Measurements from ENCODE around the gene ADGRL4. TPM values are rescaled to one million over a fixed set of nuclear protein-coding genes. Genes with fewer than 3 reads are reported as not detected.

The ADGRL4 gene
- total RNA-seq, 1 experiment from 2014 or later, result 0.10 TPM

DNA sequence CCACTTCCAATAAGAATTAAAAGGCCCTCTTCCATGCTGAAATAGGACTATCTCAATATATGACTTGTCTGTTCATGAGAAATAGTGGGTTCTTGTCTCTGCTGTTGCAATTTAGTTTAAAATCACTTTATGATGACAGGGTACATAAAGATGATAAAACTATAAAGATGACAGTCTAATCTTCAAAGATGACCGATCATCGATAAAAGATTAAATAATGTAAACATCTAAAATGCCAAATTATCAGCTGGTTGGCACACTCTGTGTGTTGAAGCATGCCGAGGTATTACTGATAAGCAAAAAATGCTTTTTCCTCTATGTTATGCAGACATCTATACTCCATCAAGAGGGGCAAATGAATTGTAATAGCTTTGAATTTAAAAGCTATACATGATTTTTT lies 89.5 kb downstream of the ADGRL4 start:
- Histone ChIP-seq H3K9ac (ENCODE audit: low read length) (no peak overlapping the region), H3K36me3 (ENCODE audit: control insufficient read depth in 1 of 2, insufficient read depth in 2 of 2, low read length in 2 of 2) (no peaks in the 10 kb centered on the region), H3K4me1 (ENCODE audit: control insufficient read depth in 1 of 2, insufficient read depth in 2 of 2, low read length in 2 of 2) (no peaks in the 10 kb centered on the region), H3K79me2 (ENCODE audit: insufficient read depth, low read length) (no peaks in the 10 kb centered on the region), H3K27ac (ENCODE audit: low read depth, low read length) (no peak overlapping the region), H3K4me3 (replicated peaks in 1 of 2; ENCODE audit: low read depth in 1 of 2, low read length in 2 of 2) (no peak overlapping the region), H3K4me2 (ENCODE audit: low read length) (no peak overlapping the region), H4K20me1 (ENCODE audit: insufficient read depth) (no peaks in the 10 kb centered on the region), H3K27me3 (ENCODE audit: insufficient read depth, low read length) (no peaks in the 10 kb centered on the region), H3K9me2 (ENCODE audit: insufficient read depth) (no peaks in the 10 kb centered on the region), H2AFZ (ENCODE audit: low read depth, low read length, poor library complexity, severe bottlenecking) (no peak overlapping the region), H3K9me3 (ENCODE audit: control insufficient read depth in 1 of 2, insufficient read depth in 1 of 2, low read depth in 1 of 2, low read length in 2 of 2) (no peaks in the 10 kb centered on the region)
- POLR2A ChIA-PET, result no interaction called here
- RAD21 ChIA-PET (ENCODE audit: low non-redundant PET in 1 of 2, low total read pairs in 2 of 2, uncharacterized antibody in 2 of 2, unreplicated experiment in 2 of 2), result no interaction called here
- ATAC-seq (no peak), DNase-seq (ENCODE audit: low read depth, low spot score) (no peak)
- intact Hi-C loops (cut with micrococcal nuclease), result no loop called here
- BruUV-seq (replicated peaks), result no TSS peak
- TF ChIP-seq SIN3A (IDR thresholded peaks at IDR 0.05; ENCODE audit: low read depth) (no peak), EZH2phosphoT487 (IDR thresholded peaks at IDR 0.05; ENCODE audit: borderline replicate concordance) (no peak), ZBTB33 (IDR thresholded peaks at IDR 0.05; ENCODE audit: extremely low read depth, insufficient replicate concordance, low read length) (no peak), EGR1 (IDR thresholded peaks at IDR 0.05; ENCODE audit: low read depth) (no peak), YY1 (IDR thresholded peaks at IDR 0.05; ENCODE audit: extremely low read depth, insufficient replicate concordance, low read depth, low read length) (no peak), RAD21 (IDR thresholded peaks at IDR 0.05; ENCODE audit: low read depth) (no peak), ELF1 (IDR thresholded peaks at IDR 0.05; ENCODE audit: borderline replicate concordance, low read depth) (no peak)
- CTCF ChIA-PET, result no interaction called here

GRCh38 chr1:78913950-78914349 lies 92.6 kb downstream of the ADGRL4 start:
- no peak overlapping the region for H3K4me2 ChIP-seq (ENCODE audit: low read length)
- H3K36me3 ChIP-seq (ENCODE audit: control insufficient read depth in 1 of 2, insufficient read depth in 2 of 2, low read length in 2 of 2), result no peaks in the 10 kb centered on the region
- no peaks in the 10 kb centered on the region for H3K4me1 ChIP-seq (ENCODE audit: control insufficient read depth in 1 of 2, insufficient read depth in 2 of 2, low read length in 2 of 2)
- no peaks in the 10 kb centered on the region for H3K9me2 ChIP-seq (ENCODE audit: insufficient read depth)
- ChIA-PET CTCF (no interaction called here), POLR2A (no interaction called here), RAD21 (ENCODE audit: low non-redundant PET in 1 of 2, low total read pairs in 2 of 2, uncharacterized antibody in 2 of 2, unreplicated experiment in 2 of 2) (no interaction called here)
- intact Hi-C loops (cut with micrococcal nuclease), result no loop called here
- H4K20me1 ChIP-seq (ENCODE audit: insufficient read depth), result no peaks in the 10 kb centered on the region
- no peak overlapping the region for H3K4me3 ChIP-seq (replicated peaks in 1 of 2; ENCODE audit: low read depth in 1 of 2, low read length in 2 of 2)
- no peak overlapping the region for H2AFZ ChIP-seq (ENCODE audit: low read depth, low read length, poor library complexity, severe bottlenecking)
- H3K9ac ChIP-seq (ENCODE audit: low read length), result no peak overlapping the region
- TF ChIP-seq, protein P1, sequence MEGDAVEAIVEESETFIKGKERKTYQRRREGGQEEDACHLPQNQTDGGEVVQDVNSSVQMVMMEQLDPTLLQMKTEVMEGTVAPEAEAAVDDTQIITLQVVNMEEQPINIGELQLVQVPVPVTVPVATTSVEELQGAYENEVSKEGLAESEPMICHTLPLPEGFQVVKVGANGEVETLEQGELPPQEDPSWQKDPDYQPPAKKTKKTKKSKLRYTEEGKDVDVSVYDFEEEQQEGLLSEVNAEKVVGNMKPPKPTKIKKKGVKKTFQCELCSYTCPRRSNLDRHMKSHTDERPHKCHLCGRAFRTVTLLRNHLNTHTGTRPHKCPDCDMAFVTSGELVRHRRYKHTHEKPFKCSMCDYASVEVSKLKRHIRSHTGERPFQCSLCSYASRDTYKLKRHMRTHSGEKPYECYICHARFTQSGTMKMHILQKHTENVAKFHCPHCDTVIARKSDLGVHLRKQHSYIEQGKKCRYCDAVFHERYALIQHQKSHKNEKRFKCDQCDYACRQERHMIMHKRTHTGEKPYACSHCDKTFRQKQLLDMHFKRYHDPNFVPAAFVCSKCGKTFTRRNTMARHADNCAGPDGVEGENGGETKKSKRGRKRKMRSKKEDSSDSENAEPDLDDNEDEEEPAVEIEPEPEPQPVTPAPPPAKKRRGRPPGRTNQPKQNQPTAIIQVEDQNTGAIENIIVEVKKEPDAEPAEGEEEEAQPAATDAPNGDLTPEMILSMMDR (IDR thresholded peaks at IDR 0.05 in 2 of 3, conservative IDR thresholded peaks at IDR 0.05 in 1 of 3; ENCODE audit: borderline replicate concordance in 1 of 3, insufficient read depth in 1 of 3, low read depth in 2 of 3, low read length in 2 of 3), result no peak
- TF ChIP-seq, protein P2, sequence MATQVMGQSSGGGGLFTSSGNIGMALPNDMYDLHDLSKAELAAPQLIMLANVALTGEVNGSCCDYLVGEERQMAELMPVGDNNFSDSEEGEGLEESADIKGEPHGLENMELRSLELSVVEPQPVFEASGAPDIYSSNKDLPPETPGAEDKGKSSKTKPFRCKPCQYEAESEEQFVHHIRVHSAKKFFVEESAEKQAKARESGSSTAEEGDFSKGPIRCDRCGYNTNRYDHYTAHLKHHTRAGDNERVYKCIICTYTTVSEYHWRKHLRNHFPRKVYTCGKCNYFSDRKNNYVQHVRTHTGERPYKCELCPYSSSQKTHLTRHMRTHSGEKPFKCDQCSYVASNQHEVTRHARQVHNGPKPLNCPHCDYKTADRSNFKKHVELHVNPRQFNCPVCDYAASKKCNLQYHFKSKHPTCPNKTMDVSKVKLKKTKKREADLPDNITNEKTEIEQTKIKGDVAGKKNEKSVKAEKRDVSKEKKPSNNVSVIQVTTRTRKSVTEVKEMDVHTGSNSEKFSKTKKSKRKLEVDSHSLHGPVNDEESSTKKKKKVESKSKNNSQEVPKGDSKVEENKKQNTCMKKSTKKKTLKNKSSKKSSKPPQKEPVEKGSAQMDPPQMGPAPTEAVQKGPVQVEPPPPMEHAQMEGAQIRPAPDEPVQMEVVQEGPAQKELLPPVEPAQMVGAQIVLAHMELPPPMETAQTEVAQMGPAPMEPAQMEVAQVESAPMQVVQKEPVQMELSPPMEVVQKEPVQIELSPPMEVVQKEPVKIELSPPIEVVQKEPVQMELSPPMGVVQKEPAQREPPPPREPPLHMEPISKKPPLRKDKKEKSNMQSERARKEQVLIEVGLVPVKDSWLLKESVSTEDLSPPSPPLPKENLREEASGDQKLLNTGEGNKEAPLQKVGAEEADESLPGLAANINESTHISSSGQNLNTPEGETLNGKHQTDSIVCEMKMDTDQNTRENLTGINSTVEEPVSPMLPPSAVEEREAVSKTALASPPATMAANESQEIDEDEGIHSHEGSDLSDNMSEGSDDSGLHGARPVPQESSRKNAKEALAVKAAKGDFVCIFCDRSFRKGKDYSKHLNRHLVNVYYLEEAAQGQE (IDR thresholded peaks at IDR 0.05; ENCODE audit: low read depth), result no peak
- TF ChIP-seq SP1 (IDR thresholded peaks at IDR 0.05; ENCODE audit: low read depth), result no peak
- no peaks in the 10 kb centered on the region for H3K9me3 ChIP-seq (ENCODE audit: control insufficient read depth in 1 of 2, insufficient read depth in 1 of 2, low read depth in 1 of 2, low read length in 2 of 2)
- BruUV-seq (replicated peaks), result no TSS peak
- DNase-seq (ENCODE audit: low read depth, low spot score) (no peak), ATAC-seq (no peak)
- H3K27ac ChIP-seq (ENCODE audit: low read depth, low read length), result no peak overlapping the region
- H3K27me3 ChIP-seq (ENCODE audit: insufficient read depth, low read length), result no peaks in the 10 kb centered on the region
- no peaks in the 10 kb centered on the region for H3K79me2 ChIP-seq (ENCODE audit: insufficient read depth, low read length)

Data from HCT116 (cell line).